Fibroblast of lung (primary cell): ENCODE measurements around the gene NLGN4X. TPM values are rescaled to one million over a fixed set of nuclear protein-coding genes. Genes with fewer than 3 reads are reported as not detected.

Experiments
- DNase-seq, 2 donors: peaks; one replicate each; pipeline versions ENCODE4 v3.0.0 to v3.0.0-alpha.2; 2010; ENCODE audit warnings: low read depth in 2 of 2
- H2AFZ ChIP-seq: 2 replicates; pipeline ENCODE4 v1.5.1; 2012; ENCODE audit warnings: low read length, control low read depth, inconsistent platforms
- H3K27ac ChIP-seq: 2 replicates; pipeline ENCODE4 v1.5.1; 2011; ENCODE audit warnings: low read length, control low read depth; ENCODE audit not compliant: insufficient read depth
- H3K27me3 ChIP-seq: 2 replicates; pipeline ENCODE4 v1.5.1; 2011; ENCODE audit warnings: mild to moderate bottlenecking, low read length; ENCODE audit not compliant: control insufficient read depth, insufficient read depth
- H3K36me3 ChIP-seq: 2 replicates; pipeline ENCODE4 v1.5.1; 2011; ENCODE audit warnings: low read length; ENCODE audit not compliant: control insufficient read depth, insufficient read depth
- H3K4me1 ChIP-seq: 2 replicates; pipeline ENCODE4 v1.5.1; 2011; ENCODE audit warnings: low read length; ENCODE audit not compliant: control insufficient read depth, insufficient read depth; ENCODE audit errors: extremely low read depth
- H3K4me2 ChIP-seq: 2 replicates; pipeline ENCODE4 v1.5.1; 2011; ENCODE audit warnings: low read length, control low read depth; ENCODE audit not compliant: insufficient read depth; ENCODE audit errors: extremely low read depth
- H3K4me3 ChIP-seq, 4 experiments: fragments of 200-600 bp in 1 of 4; sonication (generic) in 1 of 4; replicated peaks in 1 of 4; 2 replicates each; pipeline ENCODE4 v1.5.1; 2011 to 2016; ENCODE audit warnings: low read length in 4 of 4, low read depth in 3 of 4, mild to moderate bottlenecking in 3 of 4, control low read depth in 2 of 4, inconsistent platforms in 1 of 4, mixed read lengths in 1 of 4; ENCODE audit not compliant: insufficient read depth in 1 of 4; ENCODE audit errors: control extremely low read depth in 1 of 4
- H3K79me2 ChIP-seq: 2 replicates; pipeline ENCODE4 v1.5.1; 2012; ENCODE audit warnings: mild to moderate bottlenecking, low read length, inconsistent platforms; ENCODE audit not compliant: control insufficient read depth, insufficient read depth
- H3K9ac ChIP-seq: 2 replicates; pipeline ENCODE4 v1.5.1; 2011; ENCODE audit warnings: mild to moderate bottlenecking, low read length, control low read depth; ENCODE audit not compliant: insufficient read depth
- H3K9me3 ChIP-seq: 2 replicates; pipeline ENCODE4 v1.5.1; 2012; ENCODE audit warnings: low read depth, low read length; ENCODE audit not compliant: control insufficient read depth, insufficient read depth
- H4K20me1 ChIP-seq: 2 replicates; pipeline ENCODE4 v1.5.1; 2011; ENCODE audit warnings: low read length; ENCODE audit not compliant: control insufficient read depth, insufficient read depth; ENCODE audit errors: extremely low read depth
- EZH2 ChIP-seq: IDR thresholded peaks from 2 replicates; pipeline ENCODE4 v1.5.1; 2012; ENCODE audit warnings: low read length, control low read depth, mild to moderate bottlenecking; ENCODE audit errors: missing control alignments
- polyA plus RNA-seq, 2 donors: library from polyadenylated mRNA; depleted of rRNA in 1 of 2; stranded (reverse) in 1 of 2; unstranded in 1 of 2; fragments of >200 nt; gene quantifications; 2 replicates each; pipeline ENCODE4 v1.2.1, GENCODE V29; 2011 to 2012; ENCODE audit warnings: missing spikeins in 1 of 2
- total RNA-seq: library from RNA; depleted of rRNA; stranded (reverse); fragments of >200 nt; gene quantifications from 2 replicates; pipeline ENCODE4 v1.2.1, GENCODE V29; 2014
- TF ChIP-seq, protein P1 (sequence below), 2 donors: IDR thresholded peaks in 1 of 2; conservative IDR thresholded peaks in 1 of 2; 1 replicate in 1 of 2; 2 replicates in 1 of 2; pipeline ENCODE4 v1.5.1; 2011 to 2012; ENCODE audit warnings: low read length in 2 of 2, control low read depth in 1 of 2, inconsistent platforms in 1 of 2, low read depth in 1 of 2, mild to moderate bottlenecking in 1 of 2

The NLGN4X gene
- total and polyA plus RNA-seq, 2 donors (not counting 1 experiment from before 2014, with no cell fraction given), result 0.16 TPM; not detected in 1

DNA sequence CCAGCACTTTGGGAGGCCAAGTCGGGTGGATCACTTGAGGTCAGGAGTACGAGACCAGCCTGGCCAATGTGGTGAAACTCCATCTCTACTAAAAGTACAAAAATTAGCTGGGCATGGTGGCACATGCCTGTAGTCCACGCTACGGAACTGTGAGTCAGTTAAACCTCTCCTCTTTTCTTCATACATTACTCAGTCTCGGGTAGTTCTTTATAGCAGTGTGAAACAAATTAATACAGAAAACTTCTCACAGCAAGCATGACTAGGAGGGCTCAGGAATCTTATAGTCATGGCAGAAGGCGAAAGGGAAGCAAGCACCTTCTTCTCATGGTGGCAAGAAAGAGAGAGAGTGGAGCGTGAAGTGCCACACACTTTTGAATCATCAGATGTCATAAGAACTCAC is 358.9 kb downstream of the NLGN4X start:
- Histone ChIP-seq H3K9ac (no peak overlapping the region), H3K27me3 (no peaks in the 10 kb centered on the region), H3K9me3 (no peaks in the 10 kb centered on the region), H2AFZ (no peak overlapping the region), H3K4me1 (no peaks in the 10 kb centered on the region), H3K4me2 (no peak overlapping the region), H4K20me1 (no peaks in the 10 kb centered on the region), H3K79me2 (no peaks in the 10 kb centered on the region), H3K36me3 (no peaks in the 10 kb centered on the region), H3K27ac (no peak overlapping the region), H3K4me3 (no peak overlapping the region)
- no peak for TF ChIP-seq EZH2
- TF ChIP-seq, protein P1, sequence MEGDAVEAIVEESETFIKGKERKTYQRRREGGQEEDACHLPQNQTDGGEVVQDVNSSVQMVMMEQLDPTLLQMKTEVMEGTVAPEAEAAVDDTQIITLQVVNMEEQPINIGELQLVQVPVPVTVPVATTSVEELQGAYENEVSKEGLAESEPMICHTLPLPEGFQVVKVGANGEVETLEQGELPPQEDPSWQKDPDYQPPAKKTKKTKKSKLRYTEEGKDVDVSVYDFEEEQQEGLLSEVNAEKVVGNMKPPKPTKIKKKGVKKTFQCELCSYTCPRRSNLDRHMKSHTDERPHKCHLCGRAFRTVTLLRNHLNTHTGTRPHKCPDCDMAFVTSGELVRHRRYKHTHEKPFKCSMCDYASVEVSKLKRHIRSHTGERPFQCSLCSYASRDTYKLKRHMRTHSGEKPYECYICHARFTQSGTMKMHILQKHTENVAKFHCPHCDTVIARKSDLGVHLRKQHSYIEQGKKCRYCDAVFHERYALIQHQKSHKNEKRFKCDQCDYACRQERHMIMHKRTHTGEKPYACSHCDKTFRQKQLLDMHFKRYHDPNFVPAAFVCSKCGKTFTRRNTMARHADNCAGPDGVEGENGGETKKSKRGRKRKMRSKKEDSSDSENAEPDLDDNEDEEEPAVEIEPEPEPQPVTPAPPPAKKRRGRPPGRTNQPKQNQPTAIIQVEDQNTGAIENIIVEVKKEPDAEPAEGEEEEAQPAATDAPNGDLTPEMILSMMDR (conservative IDR thresholded peaks at IDR 0.05 in 1 of 2, IDR thresholded peaks at IDR 0.05 in 1 of 2; ENCODE audit: low read depth in 1 of 2, low read length in 2 of 2), result no peak
- DNase-seq, result no peak

DNA sequence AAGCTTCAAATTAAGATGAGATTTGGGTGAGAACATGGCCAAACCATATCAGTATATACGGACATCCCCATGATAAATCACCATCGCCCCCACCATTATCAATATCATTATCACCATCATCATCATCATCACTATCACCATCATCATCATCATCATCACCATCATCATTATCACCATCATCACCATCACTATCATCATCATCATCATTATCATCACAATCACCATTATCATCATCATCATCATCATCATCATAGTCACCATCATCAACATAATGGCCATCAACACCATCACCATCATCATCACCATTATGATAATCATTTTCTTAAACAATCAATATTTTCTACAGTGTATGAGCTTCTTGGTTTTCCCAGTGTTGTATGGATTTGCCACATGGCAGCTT is 360.9 kb downstream of the NLGN4X start:
- H3K4me1 ChIP-seq, result no peaks in the 10 kb centered on the region
- H3K9me3 ChIP-seq, result no peaks in the 10 kb centered on the region
- no peak overlapping the region for H2AFZ ChIP-seq
- no peak overlapping the region for H3K9ac ChIP-seq
- no peak for DNase-seq
- no peak overlapping the region for H3K4me3 ChIP-seq
- no peaks in the 10 kb centered on the region for H3K36me3 ChIP-seq
- no peaks in the 10 kb centered on the region for H3K79me2 ChIP-seq
- H3K27me3 ChIP-seq, result no peaks in the 10 kb centered on the region
- no peak overlapping the region for H3K27ac ChIP-seq
- H3K4me2 ChIP-seq, result no peak overlapping the region
- no peak for TF ChIP-seq EZH2
- no peaks in the 10 kb centered on the region for H4K20me1 ChIP-seq

DNA sequence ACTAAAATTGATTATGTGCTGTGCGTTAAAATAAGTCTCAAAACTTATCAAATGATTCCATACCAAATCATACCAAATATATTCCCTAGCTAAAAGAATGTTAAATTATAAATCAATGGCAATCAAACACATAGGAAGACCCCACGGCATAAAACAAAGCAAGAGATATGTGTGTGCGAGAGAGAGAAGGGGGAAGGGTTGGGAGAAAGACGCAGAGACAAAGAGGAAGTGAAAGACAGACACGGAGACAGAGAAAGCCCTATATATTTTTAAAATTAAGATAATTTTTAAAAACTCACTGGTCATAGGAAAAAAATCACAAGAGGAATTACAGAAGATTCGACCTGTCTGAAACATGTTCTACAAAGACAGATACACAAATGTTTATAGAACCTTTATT is 371.4 kb downstream of the NLGN4X start:
- DNase-seq, result no peak
- no peak for TF ChIP-seq EZH2
- TF ChIP-seq, protein P1 (conservative IDR thresholded peaks at IDR 0.05 in 1 of 2, IDR thresholded peaks at IDR 0.05 in 1 of 2; ENCODE audit: low read depth in 1 of 2, low read length in 2 of 2), result no peak
- Histone ChIP-seq H3K27me3 (no peaks in the 10 kb centered on the region), H3K4me2 (no peak overlapping the region), H3K9ac (no peak overlapping the region), H3K9me3 (no peaks in the 10 kb centered on the region), H3K79me2 (no peaks in the 10 kb centered on the region), H4K20me1 (no peaks in the 10 kb centered on the region), H2AFZ (no peak overlapping the region), H3K36me3 (no peaks in the 10 kb centered on the region), H3K27ac (no peak overlapping the region), H3K4me1 (no peaks in the 10 kb centered on the region), H3K4me3 (no peak overlapping the region)
